ENCODE data around the gene NME9.

Gene NME9

GRCh38 chr3:138370321-138370720 lies 40.7 kb upstream of the NME9 start:
- Histone ChIP-seq H3K36me3 (ENCODE audit: control insufficient read depth, insufficient read depth, low read length) (no peaks in the 10 kb centered on the region), H3K4me3 (replicated peaks; ENCODE audit: low read depth, low read length) (no peak overlapping the region), H3K27me3 (replicated peaks; ENCODE audit: control insufficient read depth, insufficient read depth, low read length) (peaks cover 6% of the 10 kb centered on the region; the same call in 1 of the 2 replicates)
- TF ChIP-seq, protein P1, sequence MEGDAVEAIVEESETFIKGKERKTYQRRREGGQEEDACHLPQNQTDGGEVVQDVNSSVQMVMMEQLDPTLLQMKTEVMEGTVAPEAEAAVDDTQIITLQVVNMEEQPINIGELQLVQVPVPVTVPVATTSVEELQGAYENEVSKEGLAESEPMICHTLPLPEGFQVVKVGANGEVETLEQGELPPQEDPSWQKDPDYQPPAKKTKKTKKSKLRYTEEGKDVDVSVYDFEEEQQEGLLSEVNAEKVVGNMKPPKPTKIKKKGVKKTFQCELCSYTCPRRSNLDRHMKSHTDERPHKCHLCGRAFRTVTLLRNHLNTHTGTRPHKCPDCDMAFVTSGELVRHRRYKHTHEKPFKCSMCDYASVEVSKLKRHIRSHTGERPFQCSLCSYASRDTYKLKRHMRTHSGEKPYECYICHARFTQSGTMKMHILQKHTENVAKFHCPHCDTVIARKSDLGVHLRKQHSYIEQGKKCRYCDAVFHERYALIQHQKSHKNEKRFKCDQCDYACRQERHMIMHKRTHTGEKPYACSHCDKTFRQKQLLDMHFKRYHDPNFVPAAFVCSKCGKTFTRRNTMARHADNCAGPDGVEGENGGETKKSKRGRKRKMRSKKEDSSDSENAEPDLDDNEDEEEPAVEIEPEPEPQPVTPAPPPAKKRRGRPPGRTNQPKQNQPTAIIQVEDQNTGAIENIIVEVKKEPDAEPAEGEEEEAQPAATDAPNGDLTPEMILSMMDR (IDR thresholded peaks at IDR 0.05; ENCODE audit: insufficient read depth, low read length, poor library complexity, severe bottlenecking) = no peak
- no peak for DNase-seq (ENCODE audit: extremely low read depth, insufficient read length)

DNA sequence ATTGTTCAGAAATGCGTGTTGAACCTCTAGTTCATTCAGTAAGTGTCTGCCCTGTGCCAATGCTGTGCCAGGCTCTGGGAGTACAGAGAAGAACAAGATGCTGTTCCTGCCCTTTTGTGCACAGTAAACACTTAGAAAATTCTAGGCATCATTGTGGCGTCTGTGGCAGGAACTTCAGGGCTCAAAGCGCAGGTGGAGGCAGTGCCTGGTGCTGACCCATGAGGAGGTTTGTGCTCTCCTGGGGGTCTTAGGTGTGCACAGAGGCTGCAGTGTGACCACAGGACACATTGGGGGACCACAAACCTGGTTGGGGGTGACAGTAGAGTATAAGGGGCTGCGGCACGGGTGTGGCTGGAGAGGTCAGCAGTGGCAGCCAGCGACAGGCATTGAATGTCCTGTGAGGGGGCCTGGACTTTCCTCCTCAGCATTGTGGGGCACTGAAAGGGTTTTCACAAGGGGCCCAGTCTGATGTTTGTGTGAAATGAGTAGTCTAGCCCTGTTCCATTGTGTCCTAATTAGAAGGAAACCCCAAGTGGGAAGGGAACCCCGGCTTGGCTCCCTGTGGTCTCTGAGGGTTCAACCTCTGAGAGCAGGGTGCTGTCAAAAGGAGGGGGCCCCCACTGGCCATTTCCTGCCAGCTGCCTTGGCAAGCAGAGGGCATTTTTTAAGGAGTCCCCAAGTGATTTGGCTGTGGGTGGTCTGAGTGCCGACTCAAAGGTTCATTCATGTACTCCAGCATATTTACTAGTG lies 39.7 kb upstream of the NME9 start:
- DNase-seq (ENCODE audit: extremely low read depth, insufficient read length) = no peak
- TF ChIP-seq, protein P1 (IDR thresholded peaks at IDR 0.05; ENCODE audit: insufficient read depth, low read length, poor library complexity, severe bottlenecking) = no peak

DNA sequence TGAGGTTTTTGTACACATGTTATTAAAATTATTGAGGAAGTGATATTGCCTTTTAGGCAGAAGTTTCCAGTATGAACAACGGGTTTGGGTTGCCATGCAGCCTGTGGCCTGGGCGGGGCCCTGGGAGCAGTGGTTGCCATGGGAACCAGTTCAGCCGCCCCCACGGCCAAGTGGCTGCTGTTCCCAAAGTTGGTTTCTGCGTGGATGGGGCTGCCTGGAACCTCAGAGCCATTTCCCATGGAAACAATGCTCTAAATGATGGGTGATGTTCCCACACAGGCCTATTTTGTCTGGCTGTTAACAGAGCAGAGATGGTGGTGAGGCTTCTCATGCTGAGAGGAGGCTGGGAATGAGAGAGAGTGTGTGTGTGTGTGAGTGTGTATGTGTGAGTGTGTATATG lies 38.3 kb upstream of the NME9 start:
- TF ChIP-seq, protein P1 (IDR thresholded peaks at IDR 0.05; ENCODE audit: insufficient read depth, low read length, poor library complexity, severe bottlenecking) = no peak
- no peak for DNase-seq (ENCODE audit: extremely low read depth, insufficient read length)

More for the DNA sequence above, 39.7 kb upstream of the NME9 start:
- Histone ChIP-seq H3K36me3 (ENCODE audit: control insufficient read depth, insufficient read depth, low read length) (no peaks in the 10 kb centered on the region), H3K27me3 (replicated peaks; ENCODE audit: control insufficient read depth, insufficient read depth, low read length) (peaks cover 6% of the 10 kb centered on the region; the same call in 1 of the 2 replicates), H3K4me3 (replicated peaks; ENCODE audit: low read depth, low read length) (no peak overlapping the region)

DNA sequence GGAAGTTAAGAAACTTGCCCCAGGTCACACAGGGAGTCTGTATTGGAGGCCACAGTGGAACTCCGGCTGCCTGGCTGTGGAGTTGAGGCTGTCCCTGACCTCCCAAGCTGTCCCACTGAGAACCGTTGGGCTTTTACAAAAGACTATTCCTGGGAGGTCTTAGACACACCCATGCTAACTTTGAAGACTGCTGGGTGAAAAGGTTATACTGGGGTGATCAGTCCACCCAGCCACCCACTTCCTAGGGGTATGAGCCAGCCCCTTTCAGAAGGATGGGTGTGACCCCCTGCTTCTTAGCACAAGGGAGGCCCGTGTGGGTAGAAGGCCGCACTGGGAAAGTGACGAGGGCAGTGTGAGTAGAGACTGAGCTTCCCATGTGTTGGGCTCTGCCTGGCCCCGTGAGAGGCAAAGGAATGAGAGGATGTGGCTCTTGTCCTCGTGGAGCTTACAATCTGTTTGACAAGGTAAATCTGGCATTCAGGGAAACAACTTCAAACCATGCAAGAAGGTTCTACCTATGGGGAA lies 37.7 kb upstream of the NME9 start:
- TF ChIP-seq, protein P1 (IDR thresholded peaks at IDR 0.05; ENCODE audit: insufficient read depth, low read length, poor library complexity, severe bottlenecking) = no peak
- no peak overlapping the region for H3K4me3 ChIP-seq (replicated peaks; ENCODE audit: low read depth, low read length)
- H3K27me3 ChIP-seq (replicated peaks; ENCODE audit: control insufficient read depth, insufficient read depth, low read length) = peaks cover 8% of the 10 kb centered on the region; the same call in 1 of the 2 replicates
- DNase-seq (ENCODE audit: extremely low read depth, insufficient read length) = no peak
- no peaks in the 10 kb centered on the region for H3K36me3 ChIP-seq (ENCODE audit: control insufficient read depth, insufficient read depth, low read length)

More for the DNA sequence above, 38.3 kb upstream of the NME9 start:
- peaks cover 8% of the 10 kb centered on the region; the same call in 1 of the 2 replicates for H3K27me3 ChIP-seq (replicated peaks; ENCODE audit: control insufficient read depth, insufficient read depth, low read length)
- H3K4me3 ChIP-seq (replicated peaks; ENCODE audit: low read depth, low read length) = no peak overlapping the region
- no peaks in the 10 kb centered on the region for H3K36me3 ChIP-seq (ENCODE audit: control insufficient read depth, insufficient read depth, low read length)

DNA sequence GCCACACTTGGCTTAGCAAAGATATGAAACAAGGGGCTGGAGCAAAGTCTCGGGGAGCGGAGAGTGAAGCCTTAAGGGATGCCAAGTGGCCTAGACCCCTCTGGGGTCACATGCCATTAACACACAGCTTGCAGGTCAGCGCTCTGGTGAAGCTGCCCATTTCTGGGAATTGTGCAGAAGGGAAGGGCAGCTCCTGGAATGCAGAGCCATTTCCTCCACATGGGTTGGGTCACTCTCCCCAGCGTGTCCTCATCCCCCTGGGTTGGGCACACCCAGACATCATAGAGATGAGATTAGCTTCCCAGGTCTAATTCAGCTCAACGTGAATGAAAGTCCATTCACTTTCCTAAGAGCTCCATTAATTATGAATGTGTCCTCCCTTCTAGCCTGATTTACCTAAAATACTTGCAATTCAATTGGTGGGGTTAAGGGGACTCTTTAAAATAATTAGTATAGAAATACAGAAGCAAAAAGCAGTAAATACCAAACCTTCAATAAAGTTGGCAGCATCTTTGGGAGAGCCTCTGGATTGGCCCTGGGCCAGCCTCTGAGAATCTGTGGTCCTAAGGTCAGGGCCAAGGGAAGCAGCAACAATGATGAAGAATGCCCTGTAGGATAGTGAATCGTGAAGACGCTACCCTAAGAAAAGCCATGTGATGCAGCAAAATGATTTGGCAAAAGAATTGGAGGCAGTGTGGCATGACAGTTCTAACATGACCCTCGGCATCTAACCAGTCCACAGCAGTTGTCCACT lies 36.5 kb upstream of the NME9 start:
- H3K36me3 ChIP-seq (ENCODE audit: control insufficient read depth, insufficient read depth, low read length) = no peaks in the 10 kb centered on the region
- no peak for DNase-seq (ENCODE audit: extremely low read depth, insufficient read length)

More for the DNA sequence above, 36.5 kb upstream of the NME9 start:
- TF ChIP-seq, protein P1 (IDR thresholded peaks at IDR 0.05; ENCODE audit: insufficient read depth, low read length, poor library complexity, severe bottlenecking) = no peak
- H3K4me3 ChIP-seq (replicated peaks; ENCODE audit: low read depth, low read length) = no peak overlapping the region
- peaks cover 8% of the 10 kb centered on the region for H3K27me3 ChIP-seq (replicated peaks; ENCODE audit: control insufficient read depth, insufficient read depth, low read length)
